OCI-M1 (cell line): Measurements from ENCODE around the gene RASAL3.
"Not testable (repeated sequence)": the region's sequence is repeated elsewhere in the genome, so short reads cannot be mapped to it uniquely, and the experiment has no call there.

Experiments
- DNase-seq: peaks from one replicate; lab custom pipeline; 2025; lab: John Stamatoyannopoulos, UW

The RASAL3 gene

GRCh38 chr19:15473821-15474220, 9.5 kb upstream of the RASAL3 start:
- not testable (repeated sequence) for DNase-seq

- no peak for DNase-seq
These were observed 7.3 kb upstream of the RASAL3 start for GRCh38 chr19:15471639-15472101.

- DNase-seq = no peak
These were observed 5.4 kb upstream of the RASAL3 start for GRCh38 chr19:15469513-15470297.

- DNase-seq = no peak
These were observed 4.5 kb upstream of the RASAL3 start for GRCh38 chr19:15468675-15469512.

- DNase-seq = no peak
These were observed 3.4 kb upstream of the RASAL3 start for GRCh38 chr19:15467734-15468214.

GRCh38 chr19:15466851-15467733, 2.7 kb upstream of the RASAL3 start:
- DNase-seq = peak; percentile 43

GRCh38 chr19:15463861-15464371, 428 bp downstream of the RASAL3 start:
- DNase-seq = peak; percentile 28

GRCh38 chr19:15461694-15462093, 2.6 kb downstream of the RASAL3 start:
- DNase-seq = no peak

- no peak for DNase-seq
These were observed 6.5 kb downstream of the RASAL3 start for GRCh38 chr19:15457701-15458484.

- no peak for DNase-seq
These were observed 7.3 kb downstream of the RASAL3 start for GRCh38 chr19:15456871-15457700.

GRCh38 chr19:15456441-15456840, 7.9 kb downstream of the RASAL3 start:
- DNase-seq = no peak

GRCh38 chr19:15455996-15456395, 8.3 kb downstream of the RASAL3 start:
- no peak for DNase-seq

GRCh38 chr19:15453906-15454860, 10.2 kb downstream of the RASAL3 start:
- no peak for DNase-seq

- no peak for DNase-seq
These were observed 11.2 kb downstream of the RASAL3 start for GRCh38 chr19:15453091-15453578.

GRCh38 chr19:15452111-15453047, 12.0 kb downstream of the RASAL3 start:
- DNase-seq = peak; percentile 88

GRCh38 chr19:15450528-15450890, 13.8 kb downstream of the RASAL3 start:
- DNase-seq = no peak
